NK-92 treated with Interleukin-12 subunit alpha and Interleukin-12 subunit beta, amount 100 ng/mL, for 24 hours (cell line): ENCODE data around the gene PSME2.

ENCODE experiments used
- DNase-seq: peaks from one replicate; lab custom pipeline; 2025; lab: John Stamatoyannopoulos, UW

The PSME2 gene

DNA sequence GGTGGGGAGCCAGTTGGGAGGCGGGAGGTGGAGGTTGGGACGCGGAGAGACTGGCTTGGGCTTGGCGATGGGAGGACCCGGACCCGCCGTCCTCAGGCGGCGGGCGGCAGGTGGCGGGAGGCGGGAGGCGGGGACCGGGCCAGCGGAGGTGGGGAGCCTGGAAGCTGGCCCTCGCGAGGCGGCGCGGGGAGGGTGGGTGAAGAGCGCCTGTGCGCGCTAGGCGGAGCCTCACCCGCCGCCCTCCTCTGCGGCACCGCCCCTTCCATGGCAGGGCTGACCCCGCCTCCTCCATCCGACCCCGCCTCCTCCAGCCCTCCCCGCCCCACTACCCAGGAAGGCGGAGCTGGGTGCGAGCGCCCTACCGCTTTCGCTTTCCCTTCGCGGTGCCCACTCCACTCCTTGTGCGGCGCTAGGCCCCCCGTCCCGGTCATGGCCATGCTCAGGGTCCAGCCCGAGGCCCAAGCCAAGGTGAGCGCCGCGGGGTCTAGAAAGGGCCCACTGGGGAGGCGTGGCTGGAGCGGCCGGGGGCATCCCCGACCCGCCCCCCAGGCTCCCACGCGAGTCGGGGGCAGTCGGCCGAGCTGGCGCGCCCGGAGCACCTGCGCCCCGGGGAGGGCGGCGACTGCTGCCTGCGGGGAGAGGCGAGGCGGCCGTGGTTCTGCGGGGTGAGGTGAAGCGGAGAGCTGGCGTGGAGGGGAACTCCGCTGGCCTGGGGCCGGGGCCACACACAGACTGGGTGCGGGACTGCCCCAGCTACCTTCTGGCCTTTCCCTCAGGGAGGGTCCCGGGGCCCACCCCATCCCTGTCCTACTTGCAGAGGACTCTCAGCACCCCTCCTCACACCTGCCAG, 10.4 kb downstream of the PSME2 start, which contains the start of gene PSME1:
Gene PSME1, plus strand, starts transcription at position 361 of the 850 bp plus-strand sequence. Its CDS starts 69 bp downstream, at position 430.
- peak; percentile 90 for DNase-seq

DNA sequence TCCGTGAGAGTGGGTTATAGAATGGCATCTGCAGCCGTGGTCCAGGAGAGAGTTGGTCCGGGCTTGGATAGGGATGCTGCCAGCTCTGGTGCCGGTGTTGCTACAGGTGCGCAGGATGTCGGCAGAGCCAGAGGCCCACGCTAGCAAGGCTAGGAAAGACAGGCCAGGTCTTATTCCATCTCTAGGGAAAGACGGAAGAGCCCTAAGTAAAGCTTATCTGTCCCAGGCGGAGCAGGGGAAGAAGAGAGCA, 10.9 kb downstream of the PSME2 start:
- DNase-seq = no peak

DNA sequence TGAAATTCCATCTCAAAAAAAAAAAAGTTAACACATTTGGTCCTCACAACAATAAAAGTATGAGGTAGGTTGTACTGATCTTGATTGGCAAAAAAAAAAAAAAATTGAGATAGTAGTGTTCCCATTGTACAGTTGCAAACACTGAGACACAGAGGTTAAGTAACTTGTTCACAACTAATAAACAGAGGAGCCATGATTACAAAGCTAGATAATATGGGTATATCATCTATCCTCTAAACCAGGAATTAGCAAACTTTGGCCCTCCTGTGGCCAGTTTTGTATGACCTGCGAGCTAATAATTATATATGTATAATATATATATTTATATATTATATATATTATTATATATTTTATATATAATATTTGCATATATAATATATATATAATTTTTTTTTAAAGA, 12.7 kb downstream of the PSME2 start:
- no peak for DNase-seq

DNA sequence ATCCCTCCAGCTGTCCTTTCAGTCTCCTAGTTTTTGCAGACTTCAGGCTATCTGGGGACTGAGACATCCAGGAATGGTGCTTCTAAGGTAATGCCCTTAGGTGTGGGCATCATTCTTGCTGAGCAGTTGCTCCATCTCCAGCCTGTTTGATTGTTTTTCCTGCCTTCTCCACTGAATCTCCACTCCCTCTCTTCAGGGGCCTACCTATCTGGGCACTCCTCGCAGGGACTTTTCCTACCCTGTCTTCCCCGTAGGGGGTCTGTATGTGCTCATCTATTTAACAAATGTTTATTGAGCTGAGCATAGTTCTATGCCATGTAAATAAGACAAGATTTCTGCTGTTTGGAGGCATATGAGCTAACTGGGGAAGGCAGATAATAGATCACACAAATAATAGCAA, 13.4 kb downstream of the PSME2 start:
- no peak for DNase-seq

DNA sequence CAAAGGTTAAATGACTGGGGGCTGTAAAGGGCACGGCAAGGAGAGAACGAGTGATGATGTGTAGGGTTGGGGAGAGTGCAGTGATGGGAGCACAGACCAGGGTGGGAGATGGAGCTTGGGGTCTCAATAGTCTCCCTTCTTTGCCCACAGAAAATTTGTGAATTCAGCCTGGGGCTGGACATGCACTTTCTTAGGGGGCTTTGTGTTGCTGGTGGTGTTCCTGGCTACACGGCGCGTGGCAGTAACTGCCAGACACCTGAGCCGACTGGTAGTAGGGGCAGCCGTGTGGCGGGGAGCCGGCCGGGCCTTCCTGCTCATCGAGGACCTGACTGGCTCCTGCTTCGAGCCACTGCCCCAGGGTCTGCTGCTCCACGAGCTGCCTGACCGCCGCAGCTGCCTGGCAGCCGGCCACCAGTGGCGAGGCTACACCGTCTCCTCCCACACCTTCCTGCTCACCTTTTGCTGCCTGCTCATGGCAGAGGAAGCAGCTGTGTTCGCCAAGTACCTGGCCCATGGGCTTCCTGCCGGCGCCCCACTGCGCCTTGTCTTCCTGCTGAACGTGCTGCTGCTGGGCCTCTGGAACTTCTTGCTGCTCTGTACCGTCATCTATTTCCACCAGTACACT, 14.2 kb downstream of the PSME2 start:
- DNase-seq = no peak

DNA sequence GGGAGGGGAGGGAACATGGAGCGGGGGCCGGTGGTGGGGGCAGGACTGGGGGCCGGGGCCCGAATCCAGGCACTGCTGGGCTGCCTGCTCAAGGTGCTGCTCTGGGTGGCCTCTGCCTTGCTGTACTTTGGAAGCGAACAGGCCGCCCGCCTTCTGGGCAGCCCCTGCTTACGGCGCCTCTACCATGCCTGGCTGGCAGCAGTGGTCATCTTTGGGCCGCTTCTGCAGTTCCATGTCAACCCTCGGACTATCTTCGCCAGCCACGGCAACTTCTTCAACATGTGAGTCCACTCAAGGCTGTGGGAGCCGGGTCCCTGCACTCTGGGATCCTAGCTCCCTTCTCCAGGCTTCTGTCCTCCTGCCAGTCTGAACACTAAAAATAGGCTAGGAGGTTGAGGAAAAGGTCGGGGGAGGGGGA, 14.9 kb downstream of the PSME2 start:
- DNase-seq = no peak

DNA sequence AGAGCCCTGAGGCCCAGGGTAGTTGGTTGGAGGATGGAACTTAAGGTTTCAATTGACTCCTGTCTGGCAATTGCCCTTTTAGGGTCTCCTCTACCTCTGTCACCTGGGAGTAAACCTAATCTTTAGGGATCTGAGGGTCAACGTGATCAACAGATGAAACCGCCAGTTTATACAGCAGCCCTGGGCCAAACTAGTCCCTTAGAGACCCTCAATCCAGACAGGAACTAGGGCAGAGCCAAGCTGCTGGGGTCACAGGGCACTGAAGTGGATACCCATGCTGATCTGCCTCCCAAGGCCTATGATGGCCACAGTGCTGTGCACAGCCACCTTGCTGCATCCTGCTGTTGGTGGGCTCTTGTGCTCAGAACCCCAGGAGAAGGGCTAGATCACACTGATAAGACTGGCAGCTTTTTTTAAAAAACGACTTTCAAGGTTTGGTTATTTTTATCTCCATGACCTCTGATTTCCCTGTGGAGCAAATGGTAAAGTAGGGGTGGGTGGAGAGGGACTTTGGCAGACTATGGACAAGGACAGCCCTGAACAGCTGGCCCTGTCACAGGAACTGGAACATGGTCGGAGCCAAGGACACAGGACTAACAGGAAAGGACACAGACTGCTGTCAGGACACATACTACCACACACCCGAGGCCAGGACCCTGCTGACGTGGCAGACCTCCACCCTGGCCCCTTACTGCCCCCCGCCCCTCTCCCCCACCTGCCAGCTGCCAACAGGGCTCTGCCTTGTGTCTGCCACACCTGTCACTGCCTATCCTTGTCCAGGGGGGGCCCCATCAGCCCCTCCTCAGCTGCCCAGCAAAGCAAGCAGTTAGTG, 15.5 kb downstream of the PSME2 start:
- no peak for DNase-seq

DNA sequence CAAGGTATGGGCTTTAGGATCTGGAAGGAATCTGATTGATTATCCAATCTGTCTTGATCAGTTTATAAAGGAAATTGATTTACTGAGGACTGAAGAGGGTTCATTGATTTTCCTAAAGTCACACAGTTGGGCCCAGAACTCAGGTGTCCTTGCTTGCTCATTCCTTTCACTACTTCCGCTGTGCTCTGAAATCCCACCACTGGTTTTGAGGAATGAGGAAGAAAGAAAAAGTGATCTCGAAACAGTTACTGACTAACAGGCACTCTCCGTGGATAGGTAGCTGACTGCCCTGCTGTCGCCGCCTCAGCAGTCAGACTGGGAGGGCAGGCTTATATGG, 16.1 kb downstream of the PSME2 start, which contains the start of gene FITM1:
Gene FITM1, plus strand, starts transcription at position 280 of the 337 bp plus-strand sequence. CDS start 905 bp downstream, outside the sequence.
- no peak for DNase-seq

DNA sequence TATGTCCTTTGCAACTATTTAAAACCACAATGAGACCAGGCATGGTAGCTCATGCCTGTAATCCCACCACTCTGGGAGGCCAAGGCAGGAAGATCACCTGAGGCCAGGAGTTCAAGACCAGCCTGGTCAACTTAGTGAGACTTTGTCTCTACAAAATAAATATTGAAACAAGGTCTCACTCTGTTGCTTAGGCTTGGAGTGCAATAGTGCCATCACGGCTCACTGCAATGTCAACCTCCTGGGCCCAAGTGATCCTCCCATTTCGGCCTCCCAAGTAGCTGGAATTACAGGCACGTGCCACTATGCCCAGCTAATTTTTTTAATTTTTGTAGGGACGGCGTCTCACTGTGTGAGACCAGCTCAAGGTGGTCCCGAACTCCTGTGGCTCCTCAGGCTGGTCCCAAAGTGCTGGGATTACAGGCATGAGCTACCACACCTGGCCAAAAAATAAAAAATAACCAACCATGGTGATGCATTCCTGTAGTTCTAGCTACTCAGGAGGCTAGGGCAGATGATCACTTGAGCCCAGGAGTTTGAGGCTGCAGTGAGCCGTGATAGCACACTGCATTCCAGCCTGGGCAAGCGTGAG, 16.9 kb downstream of the PSME2 start:
- DNase-seq = no peak

DNA sequence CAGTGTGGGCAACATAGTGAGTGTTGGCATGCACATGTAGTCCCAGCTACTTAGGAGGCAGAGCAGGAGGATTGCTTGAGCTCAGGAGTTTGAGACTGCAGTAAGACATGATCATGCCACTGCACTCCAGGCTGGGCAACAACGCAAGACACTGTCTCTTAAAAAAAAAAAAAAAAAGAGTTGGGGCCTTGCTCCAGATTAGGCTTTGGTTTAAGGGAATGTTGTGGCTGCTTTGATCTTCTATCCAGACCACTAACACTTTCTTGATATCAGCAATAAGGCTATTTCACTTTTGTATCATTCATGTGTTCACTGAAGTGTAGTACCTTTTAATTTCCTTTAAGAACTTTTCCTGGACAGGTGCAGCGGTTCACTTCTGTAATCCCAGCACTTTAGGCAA, 18.7 kb downstream of the PSME2 start:
- DNase-seq = no peak

DNA sequence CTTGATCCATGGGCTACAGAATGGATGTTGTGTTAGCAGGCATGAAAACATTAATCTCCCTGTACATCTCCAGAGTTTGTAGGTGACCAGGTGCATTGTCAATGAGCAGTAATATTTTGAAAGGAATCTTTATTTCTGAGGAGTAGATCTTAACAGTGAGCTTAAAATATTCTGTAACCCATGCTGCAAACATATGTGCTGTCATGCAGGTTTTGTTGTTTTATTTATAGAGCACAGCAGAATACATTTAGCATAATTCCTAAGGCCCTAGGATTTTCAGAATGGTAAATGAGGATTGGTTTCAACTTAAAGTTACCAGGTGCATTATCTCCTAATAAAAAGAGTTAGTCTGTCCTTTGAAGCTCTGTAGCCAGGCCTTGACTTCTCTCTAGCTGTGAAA, 19.5 kb downstream of the PSME2 start:
- DNase-seq = no peak

DNA sequence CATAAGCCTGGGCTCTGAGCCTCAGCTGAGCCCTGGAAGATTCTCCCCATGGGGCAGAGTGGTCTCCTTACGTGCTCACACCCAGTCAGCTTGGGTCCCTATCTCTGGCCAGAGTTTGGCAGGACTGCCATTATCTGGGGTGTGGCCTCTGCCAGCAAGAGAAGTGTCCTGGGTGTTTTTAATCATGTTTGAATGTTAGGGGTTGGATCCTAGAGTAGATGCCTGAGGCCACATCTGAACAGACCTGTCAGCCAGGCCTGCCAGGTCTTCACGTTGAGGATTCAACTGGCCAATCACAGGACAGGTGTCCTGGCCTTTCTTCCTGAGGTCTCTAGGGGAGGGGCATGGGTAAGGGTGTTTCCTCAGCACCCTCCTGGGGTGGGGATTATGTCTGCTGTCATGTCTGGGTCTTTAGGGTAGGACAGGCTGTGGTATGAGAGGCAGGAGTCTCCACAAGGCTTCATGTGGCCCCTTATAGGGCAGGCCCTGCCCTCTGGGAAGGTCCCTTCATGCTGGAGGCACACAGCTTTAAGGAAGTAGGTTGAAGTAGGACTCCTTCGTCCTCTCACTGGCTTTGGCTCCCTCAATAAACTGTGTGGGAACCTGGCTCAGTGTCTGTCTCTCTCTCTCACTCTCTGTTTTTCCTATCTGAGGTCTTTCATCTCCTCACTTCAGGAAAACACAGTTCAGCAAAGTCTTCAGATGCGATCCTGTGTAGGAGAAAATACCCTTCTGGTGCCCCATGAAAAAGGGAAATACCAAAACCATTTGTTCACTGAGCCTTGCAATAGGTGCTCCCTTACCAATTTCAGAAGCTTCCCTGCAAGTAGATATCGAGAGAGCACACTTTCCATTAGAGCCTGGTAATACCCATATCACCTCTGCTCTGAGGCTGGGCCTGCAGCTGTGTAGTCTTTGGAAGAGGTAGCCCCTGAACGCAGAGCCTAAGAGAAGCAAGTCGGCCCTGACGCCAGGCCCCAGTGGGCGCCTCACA, 22.7 kb downstream of the PSME2 start:
- DNase-seq = no peak

DNA sequence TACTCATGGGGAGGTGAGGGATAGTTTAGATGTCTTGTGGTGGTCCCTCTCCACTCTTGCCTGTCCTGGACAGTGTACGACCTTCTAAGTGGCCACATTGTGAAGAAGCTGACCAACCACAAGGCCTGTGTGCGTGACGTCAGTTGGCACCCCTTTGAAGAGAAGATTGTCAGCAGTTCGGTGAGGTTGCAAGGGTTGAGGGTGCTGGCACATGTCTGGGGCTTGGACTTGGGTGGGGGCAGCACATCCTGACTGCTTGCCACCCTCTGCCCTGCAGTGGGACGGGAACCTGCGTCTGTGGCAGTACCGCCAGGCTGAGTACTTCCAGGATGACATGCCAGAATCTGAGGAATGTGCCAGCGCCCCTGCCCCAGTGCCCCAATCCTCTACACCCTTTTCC, 23.5 kb downstream of the PSME2 start:
- no peak for DNase-seq

DNA sequence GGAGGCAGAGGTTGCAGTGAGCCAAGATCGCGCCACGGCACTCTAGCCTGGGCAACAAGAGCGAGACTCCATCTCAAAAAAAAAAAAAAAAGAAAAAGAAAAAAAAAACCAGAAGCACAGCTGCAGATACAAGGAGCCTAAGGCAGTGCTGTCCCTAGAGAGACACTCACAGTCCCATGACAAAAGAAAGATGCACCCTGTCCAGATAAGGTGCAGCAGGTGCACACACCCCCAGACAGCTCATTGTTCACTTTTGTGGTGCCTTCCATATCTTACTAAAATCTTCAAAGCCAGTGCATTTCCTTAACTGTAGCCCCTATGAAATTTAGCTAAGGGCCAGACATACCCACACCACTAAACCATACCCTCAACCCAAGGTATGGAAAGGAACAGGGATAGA, 24.0 kb downstream of the PSME2 start:
- no peak for DNase-seq

DNA sequence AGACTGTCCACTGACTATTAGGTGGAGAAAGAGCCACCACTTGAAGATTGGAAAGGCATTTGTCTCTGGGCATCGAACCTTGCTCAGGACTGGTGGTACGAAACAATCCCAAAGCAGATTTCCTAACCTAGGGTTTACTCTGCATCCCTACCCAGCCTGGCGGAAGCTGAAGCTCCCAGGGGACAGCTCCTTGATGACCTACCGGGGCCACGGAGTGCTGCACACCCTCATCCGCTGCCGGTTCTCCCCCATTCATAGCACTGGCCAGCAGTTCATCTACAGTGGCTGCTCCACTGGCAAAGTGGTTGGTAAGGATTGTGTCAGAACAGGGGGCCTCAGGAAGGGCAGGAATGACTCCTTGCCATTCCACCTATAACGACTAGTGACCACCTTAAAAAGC, 25.2 kb downstream of the PSME2 start:
- no peak for DNase-seq

DNA sequence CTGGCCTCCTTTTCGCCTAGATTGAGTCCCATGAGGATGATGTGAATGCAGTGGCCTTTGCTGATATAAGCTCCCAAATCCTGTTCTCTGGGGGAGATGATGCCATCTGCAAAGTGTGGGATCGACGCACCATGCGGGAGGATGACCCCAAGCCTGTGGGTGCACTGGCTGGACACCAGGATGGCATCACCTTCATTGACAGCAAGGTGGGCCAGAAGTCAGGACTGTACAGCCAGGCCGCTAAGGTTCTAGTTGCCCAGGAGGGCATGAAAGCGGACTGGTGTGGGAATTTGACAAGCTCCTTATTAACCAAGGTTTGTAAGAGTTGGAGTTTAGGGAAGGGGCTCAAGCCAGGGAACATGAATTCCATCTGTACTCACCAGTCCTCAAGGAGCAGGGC, 26.7 kb downstream of the PSME2 start:
- no peak for DNase-seq

DNA sequence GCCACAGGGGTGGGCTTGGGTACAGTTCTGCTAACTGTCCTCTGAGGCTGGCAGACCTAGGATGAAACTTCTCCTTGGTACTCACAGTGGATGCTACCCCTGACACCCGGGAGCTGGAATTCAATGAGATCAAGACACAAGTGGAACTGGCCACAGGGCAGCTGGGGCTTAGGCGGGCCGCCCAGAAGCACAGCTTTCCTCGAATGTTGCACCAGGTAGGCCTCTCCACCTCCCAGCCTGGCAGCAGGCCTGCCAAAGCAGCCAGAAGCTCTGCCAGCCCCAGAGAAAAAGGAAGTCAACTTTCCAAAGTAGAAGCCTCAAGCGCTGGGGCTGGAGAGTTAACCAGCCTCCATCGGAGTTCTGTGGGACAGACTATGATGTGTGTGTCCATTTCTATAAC, 29.2 kb downstream of the PSME2 start:
- no peak for DNase-seq

DNA sequence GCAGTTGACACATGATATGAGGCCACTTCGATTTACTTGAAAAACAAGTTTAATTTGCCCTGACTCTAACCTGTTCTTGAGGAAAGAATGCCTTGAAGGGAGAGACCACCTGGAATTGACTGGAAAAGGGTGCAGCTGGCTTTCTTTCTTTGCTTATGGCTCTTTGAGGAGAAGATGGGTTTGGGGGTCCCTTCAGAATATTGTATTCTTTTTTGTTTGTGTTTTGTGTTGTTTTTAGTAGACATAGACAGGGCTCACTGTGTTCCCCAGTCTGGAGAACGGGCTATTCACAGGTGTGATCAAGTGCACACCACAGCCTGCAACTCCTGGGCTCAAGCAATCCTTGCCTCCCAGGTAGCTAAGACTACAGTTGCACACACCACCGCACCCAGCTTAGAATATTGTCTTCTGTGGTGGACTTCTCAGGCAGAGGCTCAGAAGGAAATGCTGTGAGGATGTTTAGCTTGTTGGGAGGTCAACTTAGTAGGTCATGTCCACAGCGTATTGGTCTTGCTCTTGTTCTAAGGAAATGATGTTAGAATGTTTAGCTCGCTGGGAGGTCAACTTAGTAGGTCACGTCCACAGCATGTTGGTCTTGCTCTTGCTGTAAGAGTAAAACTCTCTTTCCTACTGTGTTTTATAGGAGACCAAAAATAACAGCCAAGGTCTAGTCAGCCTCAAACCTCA, 30.1 kb downstream of the PSME2 start:
- no peak for DNase-seq

DNA sequence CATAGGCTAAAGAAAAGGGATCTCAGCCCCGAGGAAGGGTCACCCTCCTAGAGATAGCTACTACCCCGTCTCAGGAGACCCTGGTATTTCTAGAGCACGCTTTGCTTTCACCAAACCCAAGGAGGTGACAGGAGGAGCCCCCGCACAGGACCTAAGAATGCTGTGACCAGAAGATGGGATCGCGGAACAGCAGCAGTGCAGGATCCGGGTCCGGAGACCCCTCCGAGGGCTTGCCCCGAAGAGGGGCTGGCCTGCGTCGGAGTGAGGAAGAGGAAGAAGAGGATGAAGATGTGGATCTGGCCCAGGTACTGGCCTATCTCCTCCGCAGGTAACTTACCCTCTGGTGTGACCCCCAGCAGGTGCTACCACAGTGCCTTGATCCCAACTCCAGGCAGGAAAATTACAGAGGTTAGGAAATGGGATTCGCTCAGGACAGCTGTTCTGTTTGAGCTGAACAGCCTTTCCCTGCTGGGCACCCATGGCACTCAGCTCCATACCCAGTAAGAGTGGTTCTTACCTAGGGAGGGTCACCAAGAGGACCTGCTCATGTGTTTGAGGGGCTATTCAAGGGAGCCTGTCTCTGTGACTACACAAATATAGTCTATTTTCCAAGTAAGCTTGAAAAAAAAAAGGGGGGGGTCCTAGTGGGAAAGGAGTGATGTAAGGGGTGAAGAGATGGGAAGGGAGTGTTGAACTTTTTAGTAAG, 30.8 kb downstream of the PSME2 start:
- no peak for DNase-seq
